ENCODE measurements around the gene SURF1. TPM values are rescaled to one million over a fixed set of nuclear protein-coding genes. Genes with fewer than 3 reads are reported as not detected.

SURF1 gene
- total RNA-seq, 1 experiment from 2014 or later, result 28.1 TPM

DNA sequence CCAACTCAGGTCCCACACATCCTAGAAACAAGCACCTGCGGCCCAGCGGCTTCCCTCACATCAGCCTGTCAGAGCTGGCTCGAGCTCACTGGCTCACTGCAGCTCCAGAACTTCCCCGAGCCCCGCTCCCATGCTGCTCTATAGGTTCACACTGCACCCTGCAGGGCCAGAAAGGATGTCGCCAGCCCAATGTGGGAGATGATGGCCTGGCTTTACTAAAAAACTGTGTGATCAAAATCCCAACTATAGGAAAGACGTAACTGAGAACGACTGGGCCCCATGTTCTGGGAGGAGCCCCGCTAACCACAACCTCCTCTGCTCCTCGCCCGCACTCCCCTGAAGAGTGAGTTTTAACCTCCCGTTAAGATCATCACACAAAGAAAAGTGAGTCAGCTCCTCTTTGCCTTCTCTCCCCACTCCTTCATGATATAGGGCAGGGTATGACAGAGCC, 15.0 kb upstream of the SURF1 start:
- no peaks in the 10 kb centered on the region for H3K9me2 ChIP-seq (replicated peaks; ENCODE audit: low read length)
- H3K79me2 ChIP-seq (ENCODE audit: low read length), result peaks cover 90% of the 10 kb centered on the region
- ATAC-seq (no peak), DNase-seq (no peak)
- intact Hi-C loops (cut with micrococcal nuclease), result no loop called here
- peaks cover 2% of the 10 kb centered on the region; the same call in 1 of the 2 replicates for H3K36me3 ChIP-seq (ENCODE audit: low read depth, low read length)
- no peak overlapping the region for H2AFZ ChIP-seq (ENCODE audit: low read length)
- CTCF ChIA-PET, result no interaction called here
- no peak overlapping the region for H3K4me2 ChIP-seq (ENCODE audit: low read length)
- no peaks in the 10 kb centered on the region for H3F3A ChIP-seq (ENCODE audit: low read length, unreplicated experiment)
- no peaks in the 10 kb centered on the region for H3K27me3 ChIP-seq (ENCODE audit: low read length)
- TF ChIP-seq, protein P1, sequence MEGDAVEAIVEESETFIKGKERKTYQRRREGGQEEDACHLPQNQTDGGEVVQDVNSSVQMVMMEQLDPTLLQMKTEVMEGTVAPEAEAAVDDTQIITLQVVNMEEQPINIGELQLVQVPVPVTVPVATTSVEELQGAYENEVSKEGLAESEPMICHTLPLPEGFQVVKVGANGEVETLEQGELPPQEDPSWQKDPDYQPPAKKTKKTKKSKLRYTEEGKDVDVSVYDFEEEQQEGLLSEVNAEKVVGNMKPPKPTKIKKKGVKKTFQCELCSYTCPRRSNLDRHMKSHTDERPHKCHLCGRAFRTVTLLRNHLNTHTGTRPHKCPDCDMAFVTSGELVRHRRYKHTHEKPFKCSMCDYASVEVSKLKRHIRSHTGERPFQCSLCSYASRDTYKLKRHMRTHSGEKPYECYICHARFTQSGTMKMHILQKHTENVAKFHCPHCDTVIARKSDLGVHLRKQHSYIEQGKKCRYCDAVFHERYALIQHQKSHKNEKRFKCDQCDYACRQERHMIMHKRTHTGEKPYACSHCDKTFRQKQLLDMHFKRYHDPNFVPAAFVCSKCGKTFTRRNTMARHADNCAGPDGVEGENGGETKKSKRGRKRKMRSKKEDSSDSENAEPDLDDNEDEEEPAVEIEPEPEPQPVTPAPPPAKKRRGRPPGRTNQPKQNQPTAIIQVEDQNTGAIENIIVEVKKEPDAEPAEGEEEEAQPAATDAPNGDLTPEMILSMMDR (conservative IDR thresholded peaks at IDR 0.05; ENCODE audit: low read depth, low read length), result no peak
- TF ChIP-seq EZH2phosphoT487 (IDR thresholded peaks at IDR 0.05; ENCODE audit: borderline replicate concordance, low read length) (no peak), EZH2 (IDR thresholded peaks at IDR 0.05; ENCODE audit: low read length, unreplicated experiment) (no peak)
- H3K27ac ChIP-seq (ENCODE audit: low read length), result no peak overlapping the region
- POLR2A ChIA-PET (ENCODE audit: unreplicated experiment), result no interaction called here
- no peaks in the 10 kb centered on the region for H3K9me3 ChIP-seq (ENCODE audit: low read length)
- H3K9ac ChIP-seq (ENCODE audit: low read length), result no peak overlapping the region
- H3K4me1 ChIP-seq (ENCODE audit: insufficient read depth, low read length), result peaks cover 8% of the 10 kb centered on the region; the same call in 1 of the 2 replicates
- no peak overlapping the region for H3K4me3 ChIP-seq (ENCODE audit: low read length)
- BruUV-seq (replicated peaks), result no TSS peak
- peaks cover 37% of the 10 kb centered on the region; the same call in 1 of the 2 replicates for H4K20me1 ChIP-seq (ENCODE audit: low read length)

DNA sequence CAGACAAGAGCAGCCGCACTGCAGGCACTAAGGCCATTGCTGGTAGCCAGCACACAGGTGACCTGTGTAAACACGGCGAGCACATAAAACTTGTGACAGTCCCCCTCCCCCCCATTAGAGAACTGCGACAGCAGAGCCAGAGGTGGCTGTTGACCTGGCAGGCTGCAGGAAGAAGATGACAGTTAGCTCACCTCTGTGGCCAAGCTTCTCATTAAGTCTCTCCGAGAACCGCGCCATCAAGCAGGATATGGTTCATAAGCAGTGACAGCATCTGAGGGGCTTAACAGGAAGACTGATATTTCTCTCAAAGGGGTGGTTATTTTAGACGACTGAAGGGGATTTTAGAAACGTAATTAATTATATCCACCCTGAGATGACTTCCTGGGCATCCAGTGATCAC, 14.4 kb upstream of the SURF1 start:
- intact Hi-C loops (cut with micrococcal nuclease), result no loop called here
- Histone ChIP-seq H4K20me1 (ENCODE audit: low read length) (peaks cover 37% of the 10 kb centered on the region; the same call in 1 of the 2 replicates), H3K27me3 (ENCODE audit: low read length) (no peaks in the 10 kb centered on the region), H3K9ac (ENCODE audit: low read length) (no peak overlapping the region), H3F3A (ENCODE audit: low read length, unreplicated experiment) (no peaks in the 10 kb centered on the region), H3K27ac (ENCODE audit: low read length) (no peak overlapping the region), H2AFZ (ENCODE audit: low read length) (no peak overlapping the region), H3K4me3 (ENCODE audit: low read length) (no peak overlapping the region), H3K9me2 (replicated peaks; ENCODE audit: low read length) (no peaks in the 10 kb centered on the region), H3K9me3 (ENCODE audit: low read length) (no peaks in the 10 kb centered on the region), H3K36me3 (ENCODE audit: low read depth, low read length) (peaks cover 8% of the 10 kb centered on the region; the same call in 1 of the 2 replicates), H3K4me1 (ENCODE audit: insufficient read depth, low read length) (peaks cover 8% of the 10 kb centered on the region; the same call in 1 of the 2 replicates), H3K79me2 (ENCODE audit: low read length) (peaks cover 90% of the 10 kb centered on the region), H3K4me2 (ENCODE audit: low read length) (no peak overlapping the region)
- TF ChIP-seq EZH2phosphoT487 (IDR thresholded peaks at IDR 0.05; ENCODE audit: borderline replicate concordance, low read length) (no peak), EZH2 (IDR thresholded peaks at IDR 0.05; ENCODE audit: low read length, unreplicated experiment) (no peak)
- TF ChIP-seq, protein P1 (conservative IDR thresholded peaks at IDR 0.05; ENCODE audit: low read depth, low read length), result no peak
- CTCF ChIA-PET, result no interaction called here
- POLR2A ChIA-PET (ENCODE audit: unreplicated experiment), result no interaction called here
- ATAC-seq (no peak), DNase-seq (no peak)
- BruUV-seq (replicated peaks), result no TSS peak

DNA sequence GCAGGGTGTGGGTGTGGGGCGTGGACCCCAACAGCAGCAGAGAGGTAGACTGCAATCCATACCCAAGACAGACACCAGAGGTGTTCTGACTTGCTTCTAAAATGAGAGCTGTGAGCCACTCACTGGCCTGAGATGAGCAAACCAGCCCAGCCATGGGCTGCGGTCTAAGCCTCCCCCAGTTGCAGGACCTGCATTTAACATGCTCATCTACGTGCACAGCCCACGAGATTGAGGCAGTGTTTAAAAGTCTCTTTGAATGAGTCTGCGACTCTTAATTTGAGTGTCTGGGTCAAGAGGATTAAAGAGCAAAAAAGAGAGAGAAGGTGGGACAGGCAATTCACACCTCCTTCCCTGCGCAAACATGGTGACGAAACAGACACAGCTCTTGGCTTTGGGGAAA, 13.6 kb upstream of the SURF1 start:
- H3F3A ChIP-seq (ENCODE audit: low read length, unreplicated experiment), result no peaks in the 10 kb centered on the region
- DNase-seq (no peak), ATAC-seq (no peak)
- peaks cover 8% of the 10 kb centered on the region; the same call in 1 of the 2 replicates for H3K36me3 ChIP-seq (ENCODE audit: low read depth, low read length)
- no peaks in the 10 kb centered on the region for H3K27me3 ChIP-seq (ENCODE audit: low read length)
- no peak overlapping the region for H2AFZ ChIP-seq (ENCODE audit: low read length)
- H3K4me2 ChIP-seq (ENCODE audit: low read length), result no peak overlapping the region
- TF ChIP-seq EZH2 (IDR thresholded peaks at IDR 0.05; ENCODE audit: low read length, unreplicated experiment), result no peak
- TF ChIP-seq EZH2phosphoT487 (IDR thresholded peaks at IDR 0.05; ENCODE audit: borderline replicate concordance, low read length), result no peak
- TF ChIP-seq, protein P1 (conservative IDR thresholded peaks at IDR 0.05; ENCODE audit: low read depth, low read length), result no peak
- H3K79me2 ChIP-seq (ENCODE audit: low read length), result peaks cover 82% of the 10 kb centered on the region
- BruUV-seq (replicated peaks), result no TSS peak
- intact Hi-C loops (cut with micrococcal nuclease), result no loop called here
- ChIA-PET POLR2A (ENCODE audit: unreplicated experiment) (no interaction called here), CTCF (no interaction called here)
- H3K9me2 ChIP-seq (replicated peaks; ENCODE audit: low read length), result no peaks in the 10 kb centered on the region
- H3K4me3 ChIP-seq (ENCODE audit: low read length), result no peak overlapping the region
- no peak overlapping the region for H3K9ac ChIP-seq (ENCODE audit: low read length)
- H3K4me1 ChIP-seq (ENCODE audit: insufficient read depth, low read length), result peaks cover 8% of the 10 kb centered on the region; the same call in 1 of the 2 replicates
- H3K9me3 ChIP-seq (ENCODE audit: low read length), result no peaks in the 10 kb centered on the region
- H3K27ac ChIP-seq (ENCODE audit: low read length), result no peak overlapping the region
- H4K20me1 ChIP-seq (ENCODE audit: low read length), result peaks cover 37% of the 10 kb centered on the region; the same call in 1 of the 2 replicates
